Astrocyte (in vitro differentiated cells and primary cell): ENCODE data around the gene PERM1. TPM values are rescaled to one million over a fixed set of nuclear protein-coding genes. Genes with fewer than 3 reads are reported as not detected.

Experiments
- DNase-seq: peaks from one replicate; pipeline ENCODE4 v3.0.0-alpha.2; 2010; ENCODE audit warnings: low read depth
- FAIRE-seq: peaks from 2 replicates; lab custom pipeline; 2011; peaks lifted over from hg19 to GRCh38; lab: Jason Lieb, UNC
- H2AFZ ChIP-seq: 2 replicates; pipeline ENCODE4 v1.6.0; 2012; ENCODE audit warnings: low read depth, low read length, inconsistent platforms
- H3K27ac ChIP-seq: 2 replicates; pipeline ENCODE4 v1.5.1; 2011; ENCODE audit warnings: low read depth, low read length, inconsistent platforms
- H3K27me3 ChIP-seq: 2 replicates; pipeline ENCODE4 v1.6.0; 2011; ENCODE audit warnings: low read length, inconsistent platforms; ENCODE audit not compliant: insufficient read depth
- H3K36me3 ChIP-seq: 2 replicates; pipeline ENCODE4 v1.5.1; 2011; ENCODE audit warnings: low read length, inconsistent platforms; ENCODE audit not compliant: insufficient read depth
- H3K4me1 ChIP-seq: 2 replicates; pipeline ENCODE4 v1.5.1; 2011; ENCODE audit warnings: low read length, inconsistent platforms; ENCODE audit not compliant: insufficient read depth
- H3K4me2 ChIP-seq: 2 replicates; pipeline ENCODE4 v1.6.0; 2012; ENCODE audit warnings: low read length, inconsistent platforms
- H3K4me3 ChIP-seq: 2 replicates; pipeline ENCODE4 v1.5.1; 2011; ENCODE audit warnings: low read depth, mild to moderate bottlenecking, low read length, inconsistent platforms; ENCODE audit not compliant: insufficient read depth
- H3K79me2 ChIP-seq: 2 replicates; pipeline ENCODE4 v1.6.0; 2012; ENCODE audit warnings: mild to moderate bottlenecking, low read length, inconsistent platforms; ENCODE audit not compliant: insufficient read depth
- H3K9ac ChIP-seq: 2 replicates; pipeline ENCODE4 v1.6.0; 2012; ENCODE audit warnings: mild to moderate bottlenecking, low read length, inconsistent platforms
- H3K9me3 ChIP-seq: 2 replicates; pipeline ENCODE4 v1.5.1; 2012; ENCODE audit warnings: low read depth, mild to moderate bottlenecking, low read length, inconsistent platforms; ENCODE audit not compliant: insufficient read depth
- H4K20me1 ChIP-seq: 2 replicates; pipeline ENCODE4 v1.6.0; 2012; ENCODE audit warnings: low read length, inconsistent platforms; ENCODE audit not compliant: insufficient read depth
- H3K27ac Mint-ChIP-seq: one replicate; pipeline ENCODE4 v1.8.0; 2021; ENCODE audit warnings: mild to moderate bottlenecking, mixed read lengths; ENCODE audit not compliant: unreplicated experiment
- H3K27me3 Mint-ChIP-seq: one replicate; pipeline ENCODE4 v1.8.0; 2021; ENCODE audit warnings: low read depth, mixed read lengths; ENCODE audit not compliant: unreplicated experiment
- H3K36me3 Mint-ChIP-seq: one replicate; pipeline ENCODE4 v1.8.0; 2021; ENCODE audit warnings: low read depth, mixed read lengths; ENCODE audit not compliant: unreplicated experiment
- H3K4me1 Mint-ChIP-seq: one replicate; pipeline ENCODE4 v1.8.0; 2021; ENCODE audit warnings: low read depth, mixed read lengths; ENCODE audit not compliant: unreplicated experiment
- H3K4me3 Mint-ChIP-seq: one replicate; pipeline ENCODE4 v1.8.0; 2021; ENCODE audit warnings: mild to moderate bottlenecking, moderate library complexity, mixed read lengths; ENCODE audit not compliant: unreplicated experiment
- H3K9me3 Mint-ChIP-seq: one replicate; pipeline ENCODE4 v1.8.0; 2021; ENCODE audit warnings: mild to moderate bottlenecking, mixed read lengths; ENCODE audit not compliant: unreplicated experiment
- EZH2 ChIP-seq: IDR thresholded peaks from 2 replicates; pipeline ENCODE4 v1.6.1; 2012; ENCODE audit warnings: mild to moderate bottlenecking, low read length, inconsistent platforms; ENCODE audit not compliant: insufficient read depth
- total RNA-seq: library from RNA; stranded (reverse); gene quantifications from 2 replicates; pipeline ENCODE4 v1.2.1, GENCODE V29; 2021
- TF ChIP-seq, protein P1 (sequence below): IDR thresholded peaks from 2 replicates; pipeline ENCODE4 v1.5.1; 2011; ENCODE audit warnings: low read depth, mild to moderate bottlenecking, inconsistent platforms, low read length, moderate library complexity; ENCODE audit not compliant: insufficient read depth

PERM1 gene
- total RNA-seq, 1 donor from 2014 or later: 0.20 TPM

DNA sequence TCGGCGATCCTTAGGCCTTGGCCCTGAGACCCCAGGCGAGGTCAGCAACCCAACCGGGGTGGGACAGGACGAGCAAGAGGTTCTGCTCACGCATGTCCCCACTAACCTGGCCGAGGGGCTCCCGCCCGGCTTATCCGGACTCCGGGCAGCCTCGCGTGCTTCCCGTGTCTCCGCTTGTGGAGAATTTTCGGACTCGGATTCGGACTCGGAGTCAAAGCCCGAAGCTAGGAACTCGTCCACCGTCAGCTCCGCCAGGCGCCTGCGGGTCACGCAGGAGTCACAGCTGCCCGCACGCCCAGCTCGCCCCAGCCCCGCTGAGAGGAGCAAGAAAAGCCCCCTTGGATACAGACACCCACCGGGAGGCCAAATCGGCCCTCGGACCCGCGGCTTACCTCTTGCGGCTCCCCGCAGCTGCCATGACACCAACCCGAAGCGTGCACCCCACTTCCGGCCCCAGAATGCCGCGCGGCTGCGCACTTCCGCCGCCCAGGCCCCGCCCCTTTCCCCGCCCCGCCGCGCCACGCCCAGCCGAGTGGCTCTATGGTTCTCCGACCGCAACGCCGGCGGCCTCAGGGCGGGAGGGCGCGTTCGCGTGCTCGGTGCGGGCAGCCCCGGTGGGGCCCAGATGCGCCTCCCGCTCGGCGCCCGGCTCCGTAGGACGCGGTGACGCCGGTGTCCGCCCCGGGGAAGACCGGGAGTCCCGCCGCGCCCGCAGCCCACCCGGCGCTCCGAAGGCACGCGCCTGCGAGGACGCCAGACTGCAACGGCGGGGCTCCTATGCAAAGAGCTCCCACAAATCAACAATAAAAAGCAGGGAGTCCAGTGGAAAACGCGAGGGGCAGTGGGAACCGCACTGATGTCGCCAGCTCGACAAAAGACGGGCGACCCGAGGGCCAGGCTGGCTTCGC lies 22.8 kb downstream of the PERM1 start, which contains the start of gene NOC2L:
Gene NOC2L, minus strand, starts transcription at position 434 of the 908 bp plus-strand sequence. Its CDS starts 16 bp downstream, at position 418.
- no peak for FAIRE-seq
- Histone ChIP-seq H3K36me3 (peaks cover 20% of the 10 kb centered on the region), H3K4me2 (peak within 1 kb of the TSS; percentile 100), H2AFZ (peak within 1 kb of the TSS; percentile 68), H3K27ac (peak within 1 kb of the TSS; percentile 32), H3K4me1 (peaks cover 2% of the 10 kb centered on the region), H3K9ac (peak within 1 kb of the TSS; percentile 94), H3K9me3 (no peaks in the 10 kb centered on the region), H3K4me3 (peak within 1 kb of the TSS; percentile 97), H3K27me3 (no peaks in the 10 kb centered on the region), H4K20me1 (peaks cover 28% of the 10 kb centered on the region), H3K79me2 (peaks cover 38% of the 10 kb centered on the region)
- peaks cover 7% of the 10 kb centered on the region for H3K4me1 Mint-ChIP-seq
- TF ChIP-seq EZH2: no peak
- TF ChIP-seq, protein P1, sequence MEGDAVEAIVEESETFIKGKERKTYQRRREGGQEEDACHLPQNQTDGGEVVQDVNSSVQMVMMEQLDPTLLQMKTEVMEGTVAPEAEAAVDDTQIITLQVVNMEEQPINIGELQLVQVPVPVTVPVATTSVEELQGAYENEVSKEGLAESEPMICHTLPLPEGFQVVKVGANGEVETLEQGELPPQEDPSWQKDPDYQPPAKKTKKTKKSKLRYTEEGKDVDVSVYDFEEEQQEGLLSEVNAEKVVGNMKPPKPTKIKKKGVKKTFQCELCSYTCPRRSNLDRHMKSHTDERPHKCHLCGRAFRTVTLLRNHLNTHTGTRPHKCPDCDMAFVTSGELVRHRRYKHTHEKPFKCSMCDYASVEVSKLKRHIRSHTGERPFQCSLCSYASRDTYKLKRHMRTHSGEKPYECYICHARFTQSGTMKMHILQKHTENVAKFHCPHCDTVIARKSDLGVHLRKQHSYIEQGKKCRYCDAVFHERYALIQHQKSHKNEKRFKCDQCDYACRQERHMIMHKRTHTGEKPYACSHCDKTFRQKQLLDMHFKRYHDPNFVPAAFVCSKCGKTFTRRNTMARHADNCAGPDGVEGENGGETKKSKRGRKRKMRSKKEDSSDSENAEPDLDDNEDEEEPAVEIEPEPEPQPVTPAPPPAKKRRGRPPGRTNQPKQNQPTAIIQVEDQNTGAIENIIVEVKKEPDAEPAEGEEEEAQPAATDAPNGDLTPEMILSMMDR: no peak
- peaks cover 12% of the 10 kb centered on the region for H3K36me3 Mint-ChIP-seq
- no peaks in the 10 kb centered on the region for H3K9me3 Mint-ChIP-seq
- peak; percentile 64 for DNase-seq
- H3K27me3 Mint-ChIP-seq: no peaks in the 10 kb centered on the region
- H3K27ac Mint-ChIP-seq: peak within 1 kb of the TSS; percentile 58
- H3K4me3 Mint-ChIP-seq: peak within 1 kb of the TSS; percentile 94

DNA sequence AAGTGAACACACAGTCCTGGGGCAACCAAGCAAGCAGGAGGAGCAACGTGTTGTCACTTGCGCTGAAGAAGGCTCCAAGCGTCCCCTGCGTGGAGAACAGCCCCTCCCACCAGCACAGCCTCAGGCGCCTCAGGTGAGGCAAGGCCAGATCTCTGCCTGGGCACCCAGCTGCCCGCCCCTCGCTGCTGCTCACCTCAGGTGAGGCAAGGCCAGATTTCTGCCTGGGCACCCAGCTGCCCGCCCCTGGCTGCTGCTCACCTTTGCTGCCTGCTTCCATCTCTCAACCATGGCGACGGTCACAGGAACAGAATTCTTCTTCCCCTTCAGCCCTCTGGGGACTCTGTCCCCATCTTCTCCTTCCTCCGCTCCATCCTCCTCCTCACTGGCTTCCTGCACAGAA lies 25.3 kb downstream of the PERM1 start:
- H3K4me1 ChIP-seq: peaks cover 2% of the 10 kb centered on the region
- H3K79me2 ChIP-seq: peaks cover 36% of the 10 kb centered on the region
- Mint-ChIP-seq H3K4me3 (no peak overlapping the region), H3K4me1 (peaks cover 7% of the 10 kb centered on the region), H3K27ac (no peak overlapping the region), H3K27me3 (no peaks in the 10 kb centered on the region), H3K9me3 (no peaks in the 10 kb centered on the region), H3K36me3 (peaks cover 10% of the 10 kb centered on the region)
- no peak overlapping the region for H3K27ac ChIP-seq
- no peak overlapping the region for H2AFZ ChIP-seq
- peaks cover 19% of the 10 kb centered on the region for H3K36me3 ChIP-seq
- no peak for DNase-seq
- H3K4me3 ChIP-seq: no peak overlapping the region
- no peaks in the 10 kb centered on the region for H3K27me3 ChIP-seq
- no peaks in the 10 kb centered on the region for H3K9me3 ChIP-seq
- peaks cover 33% of the 10 kb centered on the region for H4K20me1 ChIP-seq
- no peak for FAIRE-seq
- TF ChIP-seq EZH2: no peak
- TF ChIP-seq, protein P1: no peak
- no peak overlapping the region for H3K9ac ChIP-seq
- no peak overlapping the region for H3K4me2 ChIP-seq
